NCI-H524 (cell line): ENCODE results near the gene FUT6.

Experiments
- DNase-seq, 2 experiments: peaks; one replicate each; lab custom pipeline; 2025; lab: John Stamatoyannopoulos, UW

FUT6 gene

DNA sequence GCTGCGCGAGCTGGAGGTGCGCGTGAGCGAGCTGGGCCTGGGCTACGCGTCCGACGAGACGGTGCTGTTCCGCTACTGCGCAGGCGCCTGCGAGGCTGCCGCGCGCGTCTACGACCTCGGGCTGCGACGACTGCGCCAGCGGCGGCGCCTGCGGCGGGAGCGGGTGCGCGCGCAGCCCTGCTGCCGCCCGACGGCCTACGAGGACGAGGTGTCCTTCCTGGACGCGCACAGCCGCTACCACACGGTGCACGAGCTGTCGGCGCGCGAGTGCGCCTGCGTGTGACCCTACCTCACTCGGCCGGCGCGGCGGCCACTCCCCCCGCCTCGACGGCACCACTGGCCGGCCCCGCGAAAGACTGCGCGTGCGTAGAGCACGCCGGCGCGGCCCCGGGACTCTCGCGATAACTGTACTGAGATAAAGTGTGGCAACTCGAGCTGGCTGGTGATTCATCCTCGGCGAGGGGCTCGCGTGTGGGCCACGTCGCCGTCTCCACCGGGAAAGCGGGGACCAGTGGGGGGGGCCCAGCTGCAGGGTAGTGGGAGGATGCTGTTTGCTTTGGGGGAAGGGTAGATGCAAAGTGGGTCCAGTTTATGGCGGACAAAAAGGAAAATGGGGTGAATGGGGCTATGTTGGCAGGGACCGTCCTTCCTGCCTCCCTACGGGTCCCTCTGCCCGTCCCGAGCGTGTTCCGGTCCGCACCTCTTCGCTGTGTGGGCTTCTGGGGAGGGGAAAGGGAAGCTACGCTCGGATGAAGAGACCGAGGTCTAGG is 11.4 kb downstream of the FUT6 start:
- peak; percentile 90 to 98 for DNase-seq

DNA sequence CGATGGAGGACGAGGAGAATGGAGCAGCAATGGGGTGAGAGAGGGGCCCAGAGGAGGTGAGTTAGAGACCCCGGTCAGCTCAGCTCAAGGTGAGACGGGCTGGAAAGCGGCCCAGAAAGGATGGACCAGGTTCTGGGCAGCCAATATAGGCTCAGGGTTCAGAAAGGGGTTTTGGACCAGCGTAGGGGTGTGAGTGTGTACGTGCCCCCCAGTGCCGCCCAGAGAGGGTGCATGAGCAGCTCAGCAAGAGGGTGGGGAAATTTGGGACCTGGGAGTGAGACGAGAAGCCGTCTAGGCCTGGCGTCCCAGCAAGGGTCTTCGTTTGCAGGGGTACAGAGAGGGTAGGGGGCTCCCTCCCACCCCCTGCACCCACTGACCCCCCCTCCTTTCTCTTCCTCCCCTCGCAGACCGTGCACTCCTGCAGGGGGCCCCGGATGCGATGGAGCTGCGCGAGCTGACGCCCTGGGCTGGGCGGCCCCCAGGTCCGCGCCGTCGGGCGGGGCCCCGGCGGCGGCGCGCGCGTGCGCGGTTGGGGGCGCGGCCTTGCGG is 12.1 kb downstream of the FUT6 start:
- DNase-seq = no peak

DNA sequence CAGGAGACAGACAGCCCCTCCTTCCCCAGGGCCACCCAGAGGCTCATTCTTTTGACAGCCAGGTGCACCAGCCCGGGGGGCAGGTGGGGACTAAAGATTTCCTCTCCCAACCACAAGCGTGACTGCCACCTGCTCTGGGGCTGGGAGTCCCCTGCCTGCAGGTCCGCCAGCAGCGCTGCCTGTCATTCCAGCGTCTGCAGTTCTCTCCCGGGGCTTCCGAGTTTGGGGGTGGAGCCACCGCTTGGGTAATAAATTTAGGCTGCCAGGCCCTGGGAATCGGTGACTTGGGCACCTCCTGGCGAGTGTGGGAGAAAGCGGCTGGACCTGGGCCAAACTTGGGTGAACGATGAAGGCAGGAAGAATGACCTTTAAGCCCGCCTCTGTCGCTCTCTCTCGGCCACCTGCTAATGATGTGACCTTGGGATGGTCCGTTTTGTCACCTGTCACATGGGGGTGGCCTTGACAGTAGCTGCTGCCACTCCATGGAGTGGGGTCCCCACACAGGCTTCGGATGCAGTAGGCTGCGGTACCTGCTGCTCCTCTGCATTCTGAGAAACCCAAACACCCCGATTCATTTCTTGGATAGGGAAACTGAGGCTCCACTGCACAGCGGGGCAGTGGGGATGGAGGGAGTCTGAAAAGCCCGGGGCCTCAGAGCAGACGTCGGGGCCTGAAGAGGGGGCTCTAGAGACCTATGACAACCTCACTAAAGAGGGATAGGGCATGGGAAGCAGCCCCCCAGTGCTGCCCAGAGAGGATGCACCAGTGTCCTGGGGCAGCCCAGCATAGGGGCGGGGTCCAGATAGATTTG is 12.8 kb downstream of the FUT6 start:
- DNase-seq = peak; percentile 86 to 90

DNA sequence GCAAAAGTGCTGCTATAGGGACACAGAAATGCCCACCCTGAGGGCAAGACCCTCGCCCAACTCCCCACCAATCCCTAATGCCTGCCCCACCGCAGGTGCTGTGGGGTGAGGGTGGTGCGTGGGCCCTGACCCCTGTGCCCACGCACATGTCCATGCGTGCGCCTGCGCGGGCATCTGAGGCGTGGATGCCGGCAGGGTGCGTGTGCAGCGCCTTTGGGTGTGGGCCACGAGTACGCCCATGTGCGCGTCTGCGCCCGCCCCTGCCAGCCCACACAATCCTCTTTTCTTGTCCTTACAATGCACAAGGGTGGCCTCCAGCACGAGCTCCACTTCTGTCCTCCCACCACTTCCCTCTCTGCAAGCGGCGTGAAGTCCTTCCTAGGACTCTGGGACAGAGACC is 14.3 kb downstream of the FUT6 start:
- DNase-seq = no peak

DNA sequence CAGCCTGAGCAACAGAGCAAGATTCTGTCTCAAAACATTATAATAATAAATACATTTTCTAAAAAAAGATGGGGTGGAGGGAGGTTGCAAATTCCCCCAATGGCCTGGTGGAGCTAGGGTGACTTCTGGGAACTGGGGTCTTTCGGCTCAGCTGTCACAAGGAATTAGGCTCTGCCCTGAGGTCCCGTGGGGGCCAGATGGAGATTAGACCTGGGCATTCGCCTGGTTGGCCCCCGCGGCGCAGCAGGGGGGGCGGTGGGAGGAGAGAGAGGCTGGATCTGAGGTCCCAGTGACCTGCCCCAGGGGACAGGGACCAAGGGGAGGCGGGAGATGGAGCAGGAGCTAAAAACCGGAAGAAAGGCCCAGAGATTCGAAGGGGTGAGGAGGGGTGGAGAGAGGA is 14.8 kb downstream of the FUT6 start:
- DNase-seq = peak in 1 of 2 experiments; percentile 70

DNA sequence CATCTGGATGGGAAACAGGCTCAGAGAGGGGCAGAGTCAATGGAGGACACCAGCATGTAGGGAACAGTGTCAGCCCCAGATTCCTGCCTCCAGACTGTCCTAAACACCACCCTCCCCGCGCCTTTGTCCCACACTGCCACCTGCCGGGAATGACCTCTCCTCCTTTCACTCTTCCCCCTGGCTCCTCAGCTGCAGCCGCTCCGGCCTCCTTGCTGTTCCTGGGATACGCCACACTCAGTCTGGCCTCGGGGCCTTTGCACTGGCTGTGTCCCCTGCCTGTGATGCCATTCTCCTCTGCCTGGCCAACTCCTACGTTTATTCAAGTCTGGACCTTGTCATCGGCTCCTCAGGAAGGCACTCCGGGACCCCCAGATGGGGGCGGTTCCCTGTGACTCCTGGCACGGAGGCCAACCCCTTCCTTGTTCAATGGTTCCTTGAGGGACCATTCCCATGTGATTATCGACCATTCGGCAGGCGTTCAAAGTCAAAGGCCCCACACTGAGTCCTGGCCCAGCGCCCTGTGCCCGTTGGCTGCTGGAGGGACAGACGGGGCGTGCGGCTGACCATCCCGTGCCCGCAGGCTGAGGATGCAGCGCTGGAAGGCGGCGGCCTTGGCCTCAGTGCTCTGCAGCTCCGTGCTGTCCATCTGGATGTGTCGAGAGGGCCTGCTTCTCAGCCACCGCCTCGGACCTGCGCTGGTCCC is 15.8 kb downstream of the FUT6 start:
- DNase-seq = peak; percentile 51 to 53

DNA sequence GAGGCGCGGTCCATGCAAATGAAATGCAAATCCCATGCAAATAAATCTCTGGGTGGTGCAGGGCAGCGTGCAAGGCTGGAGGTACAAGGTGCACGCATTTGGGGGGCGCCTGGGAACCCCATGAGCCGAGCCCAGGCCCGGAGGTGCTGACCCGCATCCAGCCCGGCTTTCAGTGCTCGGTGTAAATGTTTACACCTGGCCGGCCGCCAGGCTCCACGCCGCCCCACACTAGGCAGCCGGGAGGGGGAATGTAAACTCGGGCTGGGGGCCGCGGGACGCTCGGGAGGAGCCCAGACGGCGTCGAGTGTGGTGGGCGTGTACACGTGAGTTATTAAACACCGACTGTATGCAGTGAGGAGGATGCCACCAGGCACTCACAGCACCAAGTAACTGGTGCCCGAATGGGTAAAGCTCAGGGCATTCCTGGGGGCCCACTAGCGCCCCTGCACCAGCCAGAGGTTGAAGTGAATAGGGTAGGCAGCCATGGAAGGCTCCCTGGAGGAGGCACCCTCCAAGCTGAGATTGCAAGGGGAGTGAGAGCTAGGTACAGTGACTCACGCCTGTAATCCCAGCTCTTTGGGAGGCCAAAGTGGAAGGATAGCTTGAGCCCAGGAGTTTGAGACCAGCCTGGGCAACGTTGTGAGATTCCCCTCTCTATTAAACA is 17.2 kb downstream of the FUT6 start:
- no peak for DNase-seq

DNA sequence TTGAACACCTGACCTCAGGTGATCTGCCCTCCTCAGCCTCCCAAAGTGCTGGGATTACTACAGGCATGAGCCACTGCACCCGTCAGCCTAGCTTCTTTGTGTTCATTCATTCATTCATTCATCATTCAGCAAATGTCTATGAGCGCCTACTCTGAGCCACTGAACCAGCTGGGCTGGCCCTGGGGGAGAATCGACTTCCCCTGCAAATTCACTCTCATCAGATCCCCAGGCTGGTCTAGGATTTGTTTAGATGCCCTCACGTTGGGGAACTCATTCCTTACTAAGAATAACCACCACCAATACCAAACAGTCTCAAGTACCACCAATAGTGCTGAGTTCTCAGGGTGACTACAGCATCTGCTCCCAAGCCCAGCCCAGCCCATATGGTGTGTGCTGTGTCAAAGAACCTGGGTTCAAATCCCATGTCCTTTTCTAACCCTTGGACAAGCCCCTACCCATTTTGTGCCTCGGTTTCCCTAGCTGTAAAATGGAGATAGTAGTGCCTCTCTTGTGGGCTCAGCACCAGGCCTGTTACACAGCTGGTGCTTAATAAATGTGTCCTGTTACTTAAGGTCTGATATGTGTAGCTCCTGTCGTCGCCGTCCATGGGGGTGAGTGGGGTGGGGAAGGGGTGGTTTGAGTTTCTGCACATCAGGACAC is 17.9 kb downstream of the FUT6 start:
- no peak for DNase-seq

DNA sequence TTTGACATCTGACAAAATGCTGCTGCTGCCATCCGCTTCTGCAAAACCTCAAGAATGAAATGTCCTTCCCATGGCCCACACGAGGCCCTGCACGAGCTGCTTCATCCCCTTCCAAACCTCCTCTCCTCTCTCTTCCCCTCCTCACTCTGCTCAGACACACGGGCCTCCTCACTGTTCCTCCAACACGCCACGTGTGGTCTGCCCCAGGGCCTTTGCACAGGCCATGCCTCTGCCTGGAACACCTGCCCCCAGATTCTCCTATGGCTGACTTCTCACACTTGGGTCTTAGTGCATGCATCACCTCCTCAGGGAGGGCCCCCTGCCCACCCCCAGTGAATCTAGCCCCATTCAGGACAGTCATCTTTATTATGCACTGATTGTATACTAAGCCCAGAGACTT is 18.7 kb downstream of the FUT6 start:
- no peak for DNase-seq

DNA sequence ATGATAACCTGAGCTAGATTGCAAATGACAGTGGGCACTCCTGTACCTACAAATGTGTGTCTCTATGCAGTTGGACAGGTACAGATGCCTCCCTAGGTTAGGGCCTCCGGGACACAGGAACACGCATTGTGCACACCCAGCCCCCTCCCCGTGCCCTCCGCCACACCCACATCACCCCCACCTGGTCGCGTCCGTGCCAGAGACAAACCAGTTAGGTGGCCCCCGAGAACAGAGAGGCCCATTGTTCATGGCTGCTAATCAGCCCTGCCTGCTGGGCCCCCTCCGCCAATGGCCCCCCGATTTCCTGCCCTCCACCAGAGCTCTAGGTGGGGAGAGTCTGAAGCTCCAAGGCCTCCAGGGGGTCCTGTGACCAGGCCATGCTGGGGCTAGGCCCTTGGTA is 20.9 kb downstream of the FUT6 start:
- no peak for DNase-seq

DNA sequence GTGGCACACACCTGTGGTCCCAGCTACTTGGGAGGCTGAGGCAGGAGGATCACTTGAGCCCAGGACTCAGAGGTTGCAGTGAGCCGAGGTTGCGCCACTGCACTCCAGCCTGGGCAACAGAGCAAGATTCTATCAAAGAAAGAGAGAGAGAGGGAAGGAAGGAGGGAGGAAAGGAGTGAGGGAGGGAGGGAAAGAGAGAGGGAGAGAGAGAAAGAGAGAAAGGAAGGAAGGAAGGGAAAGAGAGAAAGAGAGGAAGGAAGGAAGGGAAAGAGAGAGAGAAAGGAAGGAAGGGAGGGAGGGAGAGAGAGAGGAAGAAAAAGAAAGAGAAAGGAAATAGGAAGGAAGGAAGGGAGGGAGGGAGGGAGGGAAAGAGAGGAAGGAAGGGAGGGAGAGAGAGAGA is 22.3 kb downstream of the FUT6 start:
- no peak for DNase-seq

DNA sequence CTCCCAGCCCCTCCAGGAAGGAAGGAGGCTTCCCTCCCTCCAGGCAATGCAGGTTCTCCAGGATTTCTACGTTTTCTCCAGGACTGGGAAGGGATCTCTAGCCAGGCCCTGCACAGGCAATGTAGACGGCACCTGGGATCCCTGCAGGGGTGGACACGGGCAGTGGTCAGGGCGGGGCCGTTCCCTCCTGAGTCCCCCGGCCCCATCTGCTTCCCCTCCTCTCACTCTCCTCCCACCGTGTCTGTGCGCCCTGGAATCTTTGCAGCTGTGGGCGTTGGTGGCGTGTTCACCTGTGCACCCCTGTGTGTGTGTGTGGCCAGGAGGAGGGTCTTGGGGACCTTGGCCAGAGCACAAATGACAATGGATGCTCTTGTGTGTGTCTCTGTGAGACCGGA is 24.7 kb downstream of the FUT6 start:
- peak in 1 of 2 experiments; percentile 37 for DNase-seq

DNA sequence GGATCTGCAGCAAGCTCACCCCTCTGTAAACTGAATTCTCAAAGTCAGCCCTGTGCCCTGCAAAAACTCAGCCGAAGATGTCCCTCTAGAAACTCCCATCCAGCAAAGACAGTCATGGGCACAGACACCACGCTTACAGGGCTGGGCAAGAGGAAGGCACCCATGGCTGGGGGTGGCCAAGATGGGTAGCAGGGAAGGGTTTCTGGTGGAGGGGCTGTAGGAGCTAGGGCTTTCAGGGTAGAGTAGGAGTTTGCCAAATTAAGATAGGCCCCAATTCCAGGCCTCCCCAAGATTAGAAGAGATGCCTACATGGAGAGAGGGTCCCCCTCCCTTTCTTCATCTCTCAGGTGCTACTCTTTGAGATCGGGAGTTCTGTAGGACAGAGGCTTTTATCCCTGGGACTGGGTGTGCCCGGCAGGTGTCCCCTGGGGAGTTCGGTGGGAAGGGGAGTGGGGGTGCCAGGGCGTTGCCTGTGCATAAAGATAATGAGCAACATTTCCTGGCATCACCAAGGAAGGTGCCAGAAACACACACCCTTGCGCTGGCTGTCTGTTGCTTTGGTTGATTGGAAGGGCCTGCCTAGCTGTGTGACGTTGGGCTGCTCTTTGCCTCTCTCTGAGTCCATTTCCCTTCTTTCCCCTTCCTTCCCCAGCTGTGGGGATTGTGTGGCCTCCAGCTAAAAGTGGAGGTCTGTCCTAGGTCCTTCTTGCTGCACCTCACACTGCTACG is 25.2 kb downstream of the FUT6 start:
- no peak for DNase-seq

DNA sequence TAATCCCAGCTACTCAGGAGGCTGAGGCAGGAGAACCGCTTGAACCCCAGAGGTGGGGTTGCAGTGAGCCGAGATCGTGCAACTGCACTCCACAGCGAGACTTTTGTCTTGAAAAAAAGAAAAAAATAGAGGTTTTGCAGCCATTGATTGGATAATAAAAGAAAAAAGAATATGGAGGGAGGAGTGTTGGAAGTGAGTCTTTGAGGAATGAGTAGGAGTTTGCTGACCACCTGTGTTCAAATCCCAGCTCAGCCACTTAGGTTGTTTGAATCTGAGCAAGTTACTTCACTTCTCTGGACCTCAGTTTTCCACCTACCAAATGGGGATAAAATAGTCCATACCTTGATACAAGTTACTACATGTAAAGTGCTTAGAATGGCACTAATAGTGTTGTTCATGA is 28.4 kb downstream of the FUT6 start:
- no peak for DNase-seq

DNA sequence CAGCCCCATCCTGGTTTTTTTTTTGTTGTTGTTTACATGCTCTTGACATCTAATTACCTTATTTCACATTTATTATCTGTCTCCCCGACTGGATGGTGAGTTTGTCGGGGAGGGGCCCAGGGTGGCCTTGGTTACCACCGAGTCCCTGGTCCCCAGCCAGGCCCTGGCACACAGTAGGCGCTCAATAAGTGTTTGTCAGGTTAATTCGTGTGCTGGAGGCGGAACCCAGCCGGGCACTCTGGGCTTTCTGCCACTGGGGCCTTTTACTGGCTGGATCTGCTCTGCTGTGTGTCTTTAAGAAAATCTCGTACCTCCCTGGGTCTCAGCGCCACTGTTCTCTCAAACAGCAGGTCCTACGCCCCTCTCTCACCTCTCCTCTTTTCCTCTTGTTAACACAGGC is 30.0 kb downstream of the FUT6 start:
- no peak for DNase-seq

DNA sequence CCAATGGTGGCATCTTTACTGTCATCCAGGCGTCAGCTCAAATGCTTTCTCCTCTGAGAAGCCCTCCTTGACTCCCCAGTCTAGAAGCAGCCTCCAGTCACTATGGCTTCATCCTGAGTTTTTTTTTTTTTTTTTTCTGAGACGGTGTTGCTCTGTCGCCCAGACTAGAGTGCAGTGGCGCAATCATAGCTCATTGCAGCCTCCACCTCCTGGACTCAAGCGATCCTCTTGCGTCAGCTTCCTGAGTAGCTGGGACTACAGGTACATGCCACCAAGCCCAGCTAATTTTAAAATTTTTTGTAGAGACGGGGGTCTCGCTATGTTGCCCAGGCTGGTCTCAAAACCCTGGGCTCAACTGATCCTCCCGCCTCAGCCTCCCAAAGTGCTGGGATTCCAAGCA is 30.4 kb downstream of the FUT6 start:
- DNase-seq = no peak

DNA sequence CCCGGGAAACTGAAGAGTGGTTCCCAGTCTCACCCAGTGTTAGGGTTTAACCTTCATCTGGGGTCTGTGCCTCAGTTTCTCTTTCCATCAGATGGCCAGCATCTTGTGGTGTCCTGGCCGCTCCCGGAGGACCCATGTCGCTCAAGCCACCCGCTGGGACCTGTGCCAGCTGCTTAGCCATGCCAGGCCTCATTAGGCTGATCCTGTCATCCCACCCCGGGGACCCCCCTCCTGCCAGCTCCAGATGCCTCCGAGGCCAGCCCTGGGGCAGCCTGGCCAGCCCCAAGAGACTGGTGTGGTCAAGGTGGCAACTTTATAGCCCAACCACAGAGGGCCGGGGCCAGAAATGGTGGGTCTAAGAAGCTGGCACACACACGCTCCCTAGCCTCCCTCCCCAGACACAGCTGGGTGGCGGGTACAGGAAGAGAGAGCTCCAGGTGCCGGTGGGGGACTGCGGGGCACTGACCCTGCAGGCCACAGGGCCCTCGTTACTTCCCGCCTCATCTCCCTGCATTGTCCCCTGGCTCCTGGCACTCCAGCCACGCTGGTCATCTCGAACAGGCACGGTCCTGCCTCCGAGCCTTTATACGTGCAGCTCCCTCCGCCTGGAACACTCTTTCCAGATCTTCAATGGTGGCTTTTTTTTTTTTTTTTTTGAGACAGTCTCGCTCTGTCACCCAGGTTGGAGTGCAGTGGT is 31.2 kb downstream of the FUT6 start:
- no peak for DNase-seq

DNA sequence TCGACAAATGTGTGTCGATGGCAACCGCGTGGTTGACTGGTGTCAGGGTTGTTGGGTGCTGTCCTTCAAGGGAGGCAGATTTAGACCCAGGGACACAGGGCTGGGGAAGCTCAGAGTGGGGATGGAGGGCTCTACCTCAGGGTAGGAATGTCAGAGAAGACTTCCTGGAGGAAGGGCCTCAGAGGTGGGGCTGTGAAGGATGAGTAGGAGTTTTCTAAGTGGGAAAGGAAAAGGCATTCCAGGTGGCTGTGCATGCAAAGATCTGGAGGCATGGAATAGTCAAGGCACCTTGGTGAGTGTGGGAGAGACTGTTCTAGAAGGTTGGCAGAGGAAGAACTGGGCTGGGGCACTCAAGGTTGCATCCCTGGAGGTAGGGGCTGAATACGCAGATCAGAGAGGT is 32.6 kb downstream of the FUT6 start:
- no peak for DNase-seq

DNA sequence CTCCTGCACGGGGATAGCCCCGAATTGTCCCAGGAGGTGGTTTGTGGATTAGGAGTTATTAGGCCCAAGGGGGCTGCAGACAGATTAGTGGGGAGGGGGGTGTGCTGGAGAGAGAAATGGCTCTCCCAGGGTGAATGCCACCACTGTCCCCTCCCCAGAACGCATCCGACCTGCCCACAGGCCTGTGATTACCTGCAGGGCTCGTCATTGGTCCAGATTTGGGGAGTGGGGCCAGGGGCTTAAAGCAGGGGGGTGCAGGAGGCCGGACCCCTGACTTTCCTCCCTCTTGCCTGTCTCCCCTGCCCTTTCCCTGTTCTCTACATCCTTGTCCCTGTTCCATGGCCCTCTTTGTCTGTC is 33.4 kb downstream of the FUT6 start:
- DNase-seq = no peak

DNA sequence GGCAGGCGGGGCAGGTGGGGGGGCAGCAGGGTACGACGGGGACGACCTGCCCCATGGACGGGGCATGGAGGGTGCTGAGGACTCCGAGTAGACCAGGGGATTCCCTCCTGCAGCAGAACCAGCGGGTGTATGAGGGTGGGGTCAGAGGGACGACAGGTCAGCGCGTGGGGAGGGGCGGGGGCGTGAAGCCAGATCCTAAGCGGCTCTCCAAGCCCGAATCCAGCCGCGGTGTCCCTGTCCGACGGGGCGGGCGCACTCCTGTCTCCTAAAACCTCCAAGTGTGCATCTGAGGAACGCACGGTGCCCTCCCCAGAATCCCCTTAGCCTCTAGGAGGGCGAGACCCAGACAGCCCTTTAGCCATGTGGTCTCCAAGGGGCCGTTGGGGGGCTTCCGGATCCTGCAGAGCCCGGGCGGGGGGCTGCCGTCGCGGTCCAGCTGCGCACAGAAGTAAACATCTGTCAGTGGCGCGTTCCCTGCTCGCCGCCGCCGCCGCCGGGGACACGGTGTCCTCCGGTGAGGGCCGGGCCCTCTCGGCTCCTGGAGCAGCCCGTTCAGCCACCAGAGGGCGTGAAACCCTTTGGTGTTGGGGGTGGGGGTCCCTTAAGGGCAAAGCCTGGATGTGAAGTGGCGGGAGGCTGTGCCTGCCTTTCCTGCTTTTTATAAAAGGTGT is 33.9 kb downstream of the FUT6 start:
- peak; percentile 56 to 84 for DNase-seq
